H9 (cell line): ENCODE data around the gene CCNYL1. TPM values are rescaled to one million over a fixed set of nuclear protein-coding genes. Genes with fewer than 3 reads are reported as not detected.

Source experiments
- DNase-seq: peaks from one replicate; pipeline ENCODE4 v3.0.0-alpha.2; 2017
- H2AFZ ChIP-seq: one replicate; pipeline ENCODE4 v1.6.1; 2013; ENCODE audit warnings: mild to moderate bottlenecking, low read length, control low read depth, moderate library complexity
- H2AK5ac ChIP-seq: 2 replicates; pipeline ENCODE4 v1.6.1; 2013; ENCODE audit warnings: low read length, control low read depth, mixed read lengths; ENCODE audit not compliant: insufficient read length
- H2BK120ac ChIP-seq: one replicate; pipeline ENCODE4 v1.6.1; 2013; ENCODE audit warnings: low read depth, mild to moderate bottlenecking, low read length, control low read depth, inconsistent platforms; ENCODE audit not compliant: poor library complexity, severe bottlenecking
- H2BK12ac ChIP-seq: 2 replicates; pipeline ENCODE4 v1.6.1; 2013; ENCODE audit warnings: low read length, control low read depth, mixed read lengths, low read depth; ENCODE audit not compliant: insufficient read length
- H2BK15ac ChIP-seq: 2 replicates; pipeline ENCODE4 v1.6.1; 2013; ENCODE audit warnings: low read depth, low read length, control low read depth
- H2BK20ac ChIP-seq: one replicate; pipeline ENCODE4 v1.6.1; 2013; ENCODE audit warnings: low read depth, mild to moderate bottlenecking, low read length, control low read depth, inconsistent platforms; ENCODE audit not compliant: poor library complexity, severe bottlenecking
- H2BK5ac ChIP-seq: 2 replicates; pipeline ENCODE4 v1.6.1; 2013; ENCODE audit warnings: low read length, control low read depth, mixed read lengths; ENCODE audit not compliant: insufficient read length
- H3K14ac ChIP-seq: 2 replicates; pipeline ENCODE4 v1.6.1; 2013; ENCODE audit warnings: low read length, control low read depth; ENCODE audit not compliant: insufficient read depth
- H3K18ac ChIP-seq: 2 replicates; pipeline ENCODE4 v1.6.1; 2013; ENCODE audit warnings: low read depth, mild to moderate bottlenecking, mixed read lengths, low read length, control low read depth; ENCODE audit not compliant: insufficient read length
- H3K23ac ChIP-seq: 2 replicates; pipeline ENCODE4 v1.6.1; 2013; ENCODE audit warnings: low read length, control low read depth, mixed read lengths, low read depth; ENCODE audit not compliant: insufficient read length
- H3K23me2 ChIP-seq: 2 replicates; pipeline ENCODE4 v1.6.1; 2013; ENCODE audit warnings: low read depth, mild to moderate bottlenecking, mixed read lengths, low read length, control low read depth; ENCODE audit not compliant: insufficient read length, poor library complexity, severe bottlenecking
- H3K27ac ChIP-seq: 2 replicates; pipeline ENCODE4 v1.5.1; 2013; ENCODE audit warnings: low read length, control low read depth, mixed read lengths, low read depth; ENCODE audit not compliant: insufficient read length
- H3K27me3 ChIP-seq: 2 replicates; pipeline ENCODE4 v1.6.1; 2013; ENCODE audit warnings: low read length, control low read depth, inconsistent platforms; ENCODE audit not compliant: insufficient read depth
- H3K4ac ChIP-seq: 2 replicates; pipeline ENCODE4 v1.6.1; 2013; ENCODE audit warnings: low read depth, mild to moderate bottlenecking, control low read depth, inconsistent platforms, low read length, moderate library complexity
- H3K4me1 ChIP-seq: 2 replicates; pipeline ENCODE4 v1.6.1; 2013; ENCODE audit warnings: low read length, control low read depth, inconsistent platforms; ENCODE audit not compliant: insufficient read depth
- H3K4me2 ChIP-seq: 2 replicates; pipeline ENCODE4 v1.6.1; 2013; ENCODE audit warnings: low read length, control low read depth, mixed read lengths; ENCODE audit not compliant: insufficient read length, insufficient read depth
- H3K56ac ChIP-seq: 2 replicates; pipeline ENCODE4 v1.6.1; 2013; ENCODE audit warnings: low read depth, mild to moderate bottlenecking, mixed read lengths, low read length, control low read depth; ENCODE audit not compliant: insufficient read length
- H3K79me1 ChIP-seq: 2 replicates; pipeline ENCODE4 v1.6.1; 2013; ENCODE audit warnings: low read depth, mild to moderate bottlenecking, moderate library complexity, low read length, control low read depth, inconsistent platforms; ENCODE audit not compliant: insufficient read depth, poor library complexity, severe bottlenecking
- H3K79me2 ChIP-seq: 2 replicates; pipeline ENCODE4 v1.6.1; 2013; ENCODE audit warnings: low read length, control low read depth, inconsistent platforms; ENCODE audit not compliant: insufficient read depth
- H3K9ac ChIP-seq: 2 replicates; pipeline ENCODE4 v1.6.1; 2013; ENCODE audit warnings: low read length, control low read depth, mixed read lengths; ENCODE audit not compliant: insufficient read length; ENCODE audit errors: extremely low read depth
- H3K9me3 ChIP-seq: one replicate; pipeline ENCODE4 v1.6.1; 2013; ENCODE audit warnings: low read depth, low read length, inconsistent platforms; ENCODE audit not compliant: control insufficient read depth
- H3T11ph ChIP-seq: one replicate; pipeline ENCODE4 v1.6.1; 2013; ENCODE audit warnings: mild to moderate bottlenecking, low read length, control low read depth, inconsistent platforms
- H4K20me1 ChIP-seq: one replicate; pipeline ENCODE4 v1.6.1; 2013; ENCODE audit not compliant: control insufficient read depth, insufficient read length, insufficient read depth
- H4K5ac ChIP-seq: 2 replicates; pipeline ENCODE4 v1.6.1; 2013; ENCODE audit warnings: low read depth, mild to moderate bottlenecking, mixed read lengths, low read length, control low read depth; ENCODE audit not compliant: insufficient read length
- H4K8ac ChIP-seq: replicated peaks from 2 replicates; pipeline ENCODE4 v1.6.1; 2013; ENCODE audit warnings: low read length, control low read depth, mixed read lengths, low read depth; ENCODE audit not compliant: insufficient read length
- H4K91ac ChIP-seq: 2 replicates; pipeline ENCODE4 v1.6.1; 2013; ENCODE audit warnings: low read depth, mild to moderate bottlenecking, moderate library complexity, mixed read lengths, low read length, control low read depth; ENCODE audit not compliant: insufficient read length
- H3K27ac Mint-ChIP-seq, 3 experiments: 2 replicates in 2 of 3; 3 replicates in 1 of 3; pipeline ENCODE4 v1.8.0; 2020 to 2021; ENCODE audit warnings: mixed read lengths in 3 of 3, mild to moderate bottlenecking in 1 of 3, moderate library complexity in 1 of 3
- H3K27me3 Mint-ChIP-seq: 2 replicates; pipeline ENCODE4 v1.8.0; 2021; ENCODE audit warnings: low read depth, mild to moderate bottlenecking, moderate library complexity, mixed read lengths
- H3K36me3 Mint-ChIP-seq, 3 experiments: 2 replicates in 2 of 3; 3 replicates in 1 of 3; pipeline ENCODE4 v1.8.0; 2020 to 2021; ENCODE audit warnings: low read depth in 3 of 3, mixed read lengths in 3 of 3; ENCODE audit not compliant: insufficient read depth in 1 of 3
- H3K4me1 Mint-ChIP-seq, 2 experiments: 2 replicates each; pipeline ENCODE4 v1.8.0; 2020; ENCODE audit warnings: mixed read lengths in 2 of 2
- H3K4me3 Mint-ChIP-seq, 2 experiments: 2 replicates in 1 of 2; 3 replicates in 1 of 2; pipeline ENCODE4 v1.8.0; 2020 to 2021; ENCODE audit warnings: mild to moderate bottlenecking in 2 of 2, mixed read lengths in 2 of 2, moderate library complexity in 1 of 2
- H3K9me3 Mint-ChIP-seq, 2 experiments: 2 replicates in 1 of 2; 3 replicates in 1 of 2; pipeline ENCODE4 v1.8.0; 2020; ENCODE audit warnings: mild to moderate bottlenecking in 2 of 2, mixed read lengths in 2 of 2, moderate library complexity in 1 of 2
- WGBS: extraction: QIAGEN DNeasy Blood & Tissue Kit; methylation state at CpG from one replicate; pipeline ENCODE4 v1.1.7; 2013; ENCODE audit warnings: missing lambda C conversion rate, low lambda C conversion rate, mixed read lengths; ENCODE audit not compliant: insufficient read length; ENCODE audit errors: extremely low coverage; 5-methylcytosine and 5-hydroxymethylcytosine counted together
- total RNA-seq: library from RNA; stranded (reverse); gene quantifications from 2 replicates; pipeline ENCODE4 v1.2.1, GENCODE V29; 2021
- TF ChIP-seq, protein P1 (sequence below): fragments of 200-600 bp; sonication (generic); conservative IDR thresholded peaks from 3 replicates; pipeline ENCODE4 v1.8.0; 2021; ENCODE audit warnings: antibody characterized with exemption, mild to moderate bottlenecking

The CCNYL1 gene
- total RNA-seq, 1 experiment from 2014 or later: 27.0 TPM

DNA sequence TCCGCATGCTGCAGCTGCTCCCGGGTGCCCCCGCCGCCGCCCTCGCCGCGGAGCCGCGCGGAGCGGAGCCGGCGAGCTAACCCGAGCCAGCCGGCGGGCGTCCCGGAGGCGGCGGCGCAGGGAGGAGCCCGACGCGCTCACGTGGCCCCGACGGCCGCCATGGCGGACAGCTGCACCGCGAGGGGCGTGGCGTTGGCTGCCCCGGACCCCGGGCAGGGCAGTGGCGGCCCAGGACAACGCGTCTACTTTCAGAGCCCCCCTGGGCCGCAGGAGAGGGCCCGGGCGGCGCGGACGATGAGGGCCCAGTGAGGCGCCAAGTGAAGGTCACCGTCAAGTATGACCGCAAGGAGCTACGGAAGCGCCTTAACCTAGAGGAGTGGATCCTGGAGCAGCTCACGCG lies 30.0 kb upstream of the CCNYL1 start:
- no CpG with 5 or more reads among the region's 52 CpGs for whole genome bisulfite sequencing
- Histone ChIP-seq H4K20me1 (no peaks in the 10 kb centered on the region), H3K14ac (peak overlapping the region; percentile 71; the same call in 1 of the 2 replicates), H2BK15ac (no peak overlapping the region), H3K9ac (no peak overlapping the region), H3K27me3 (no peaks in the 10 kb centered on the region), H2BK5ac (no peak overlapping the region), H3T11ph (no peak overlapping the region), H3K23ac (no peak overlapping the region), H3K9me3 (no peaks in the 10 kb centered on the region), H3K79me2 (no peaks in the 10 kb centered on the region), H3K4me1 (no peaks in the 10 kb centered on the region), H3K18ac (peak overlapping the region; percentile 91), H3K27ac (no peak overlapping the region), H4K91ac (no peak overlapping the region), H2AFZ (no peak overlapping the region), H3K79me1 (no peaks in the 10 kb centered on the region), H2BK120ac (no peak overlapping the region), H4K5ac (no peak overlapping the region), H2BK12ac (no peak overlapping the region), H4K8ac (no peak overlapping the region), H3K23me2 (no peaks in the 10 kb centered on the region), H3K56ac (no peak overlapping the region), H2BK20ac (no peak overlapping the region), H3K4ac (no peak overlapping the region), H3K4me2 (no peak overlapping the region), H2AK5ac (no peak overlapping the region)
- TF ChIP-seq, protein P1, sequence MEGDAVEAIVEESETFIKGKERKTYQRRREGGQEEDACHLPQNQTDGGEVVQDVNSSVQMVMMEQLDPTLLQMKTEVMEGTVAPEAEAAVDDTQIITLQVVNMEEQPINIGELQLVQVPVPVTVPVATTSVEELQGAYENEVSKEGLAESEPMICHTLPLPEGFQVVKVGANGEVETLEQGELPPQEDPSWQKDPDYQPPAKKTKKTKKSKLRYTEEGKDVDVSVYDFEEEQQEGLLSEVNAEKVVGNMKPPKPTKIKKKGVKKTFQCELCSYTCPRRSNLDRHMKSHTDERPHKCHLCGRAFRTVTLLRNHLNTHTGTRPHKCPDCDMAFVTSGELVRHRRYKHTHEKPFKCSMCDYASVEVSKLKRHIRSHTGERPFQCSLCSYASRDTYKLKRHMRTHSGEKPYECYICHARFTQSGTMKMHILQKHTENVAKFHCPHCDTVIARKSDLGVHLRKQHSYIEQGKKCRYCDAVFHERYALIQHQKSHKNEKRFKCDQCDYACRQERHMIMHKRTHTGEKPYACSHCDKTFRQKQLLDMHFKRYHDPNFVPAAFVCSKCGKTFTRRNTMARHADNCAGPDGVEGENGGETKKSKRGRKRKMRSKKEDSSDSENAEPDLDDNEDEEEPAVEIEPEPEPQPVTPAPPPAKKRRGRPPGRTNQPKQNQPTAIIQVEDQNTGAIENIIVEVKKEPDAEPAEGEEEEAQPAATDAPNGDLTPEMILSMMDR: no peak
- H3K4me1 Mint-ChIP-seq: peaks cover 7 to 10% of the 10 kb centered on the region in 2 experiments
- H3K9me3 Mint-ChIP-seq: no peaks in the 10 kb centered on the region
- H3K36me3 Mint-ChIP-seq: no peaks in the 10 kb centered on the region; a peak in 1 of 7 replicates
- peak overlapping the region in 1 of 3 experiments; percentile 82; a peak in 1 of 7 replicates for H3K27ac Mint-ChIP-seq
- DNase-seq: peak; percentile 72
- no peaks in the 10 kb centered on the region for H3K27me3 Mint-ChIP-seq
- H3K4me3 Mint-ChIP-seq: peak overlapping the region in 1 of 2 experiments; percentile 51; a peak in 2 of 5 replicates
